HEK293T (cell line): Measurements from ENCODE around the gene GOLGA7B.

Source experiments
- CTCF ChIA-PET: fragments of 350-600 bp; formaldehyde crosslinking; extraction: SDS; loops from one replicate; lab custom pipeline; 2021; ENCODE audit warnings: antibody characterized with exemption, inconsistent platforms; lab: Yijun Ruan, JAX
- POLR2A ChIA-PET: fragments of 350-600 bp; formaldehyde crosslinking; extraction: SDS; loops from one replicate; lab custom pipeline; 2020; ENCODE audit warnings: antibody characterized with exemption, inconsistent platforms; lab: Yijun Ruan, JAX
- DNase-seq: peaks from one replicate; pipeline ENCODE4 v3.0.0; 2012; ENCODE audit warnings: mixed read lengths; ENCODE audit errors: extremely low spot score
- ARNT ChIP-seq: fragments of 450-650 bp; IDR thresholded peaks from 2 replicates; pipeline ENCODE4 v1.6.1; 2017; ENCODE audit warnings: mild to moderate bottlenecking
- BHLHE40 ChIP-seq: fragments of 450-650 bp; IDR thresholded peaks from 2 replicates; pipeline ENCODE4 v1.6.1; 2016; ENCODE audit warnings: mild to moderate bottlenecking, moderate library complexity, borderline replicate concordance
- CTBP1 ChIP-seq: fragments of 450-650 bp; IDR thresholded peaks from 2 replicates; pipeline ENCODE4 v1.6.1; 2016; ENCODE audit warnings: borderline replicate concordance
- ELF4 ChIP-seq: fragments of 450-650 bp; IDR thresholded peaks from 2 replicates; pipeline ENCODE4 v1.6.1; 2017; ENCODE audit warnings: antibody characterized with exemption
- FOXA1 ChIP-seq: fragments of 450-650 bp; IDR thresholded peaks from 2 replicates; pipeline ENCODE4 v1.6.1; 2016; ENCODE audit warnings: mild to moderate bottlenecking
- FOXK2 ChIP-seq: fragments of 450-650 bp; IDR thresholded peaks from 2 replicates; pipeline ENCODE4 v1.6.1; 2016; ENCODE audit warnings: mild to moderate bottlenecking
- FOXM1 ChIP-seq: fragments of 450-650 bp; IDR thresholded peaks from 2 replicates; pipeline ENCODE4 v1.6.1; 2017; ENCODE audit warnings: mild to moderate bottlenecking, borderline replicate concordance
- HDGF ChIP-seq: fragments of 450-650 bp; IDR thresholded peaks from 2 replicates; pipeline ENCODE4 v1.6.1; 2017; ENCODE audit warnings: antibody characterized with exemption, borderline replicate concordance
- L3MBTL2 ChIP-seq: fragments of 450-650 bp; conservative IDR thresholded peaks from 2 replicates; pipeline ENCODE4 v1.6.1; 2016; ENCODE audit warnings: mild to moderate bottlenecking
- LEF1 ChIP-seq: fragments of 450-650 bp; IDR thresholded peaks from 2 replicates; pipeline ENCODE4 v1.6.1; 2017; ENCODE audit warnings: mild to moderate bottlenecking, borderline replicate concordance
- NFRKB ChIP-seq: fragments of 450-650 bp; IDR thresholded peaks from 2 replicates; pipeline ENCODE4 v1.6.1; 2016; ENCODE audit warnings: mild to moderate bottlenecking, moderate library complexity
- PKNOX1 ChIP-seq: fragments of 450-650 bp; IDR thresholded peaks from 2 replicates; pipeline ENCODE4 v1.6.1; 2016
- SP1 ChIP-seq: fragments of 450-650 bp; IDR thresholded peaks from 2 replicates; pipeline ENCODE4 v1.6.1; 2017
- SUZ12 ChIP-seq: fragments of 450-650 bp; IDR thresholded peaks from 2 replicates; pipeline ENCODE4 v1.6.1; 2016; ENCODE audit warnings: mild to moderate bottlenecking
- TARDBP ChIP-seq: fragments of 450-650 bp; IDR thresholded peaks from 2 replicates; pipeline ENCODE4 v1.6.1; 2016
- ZNF384 ChIP-seq: fragments of 450-650 bp; IDR thresholded peaks from 2 replicates; pipeline ENCODE4 v1.6.1; 2016

Gene GOLGA7B

GRCh38 chr10:97903128-97904017 is 53.7 kb downstream of the GOLGA7B start:
- DNase-seq: no peak
- ChIA-PET CTCF (interaction anchor here (1.0 to 2.1 kb wide), 4 partner anchors 12 to 125 kb away, joined by 3 to 5 read pairs (median 4); no protein-coding TSS in a partner anchor), POLR2A (interaction anchor here (1.1 kb wide), 1 partner anchor 144 kb away, joined by 3 read pairs; no protein-coding TSS in a partner anchor)
- TF ChIP-seq ELF4: no peak
- TF ChIP-seq PKNOX1: no peak
- TF ChIP-seq FOXK2: no peak
- TF ChIP-seq HDGF: no peak
- no peak for TF ChIP-seq TARDBP
- TF ChIP-seq L3MBTL2: no peak
- no peak for TF ChIP-seq FOXM1
- no peak for TF ChIP-seq NFRKB
- no peak for TF ChIP-seq ARNT
- TF ChIP-seq SP1: no peak
- no peak for TF ChIP-seq LEF1
- TF ChIP-seq FOXA1: no peak
- TF ChIP-seq CTBP1: no peak
- TF ChIP-seq ZNF384: no peak
- no peak for TF ChIP-seq BHLHE40
- no peak for TF ChIP-seq SUZ12

- POLR2A ChIA-PET: interaction anchor here (1.1 kb wide), 1 partner anchor 144 kb away, joined by 3 read pairs; no protein-coding TSS in a partner anchor
- no peak for TF ChIP-seq FOXM1
- TF ChIP-seq ELF4: no peak
- TF ChIP-seq FOXK2: no peak
- no peak for TF ChIP-seq BHLHE40
- no peak for TF ChIP-seq LEF1
- no peak for TF ChIP-seq ARNT
- no peak for TF ChIP-seq ZNF384
- no peak for TF ChIP-seq SUZ12
- TF ChIP-seq SP1: no peak
- TF ChIP-seq TARDBP: no peak
- TF ChIP-seq FOXA1: no peak
- no peak for TF ChIP-seq PKNOX1
- no peak for TF ChIP-seq L3MBTL2
- TF ChIP-seq HDGF: no peak
- TF ChIP-seq CTBP1: no peak
- TF ChIP-seq NFRKB: no peak
- no peak for DNase-seq
- CTCF ChIA-PET: interaction anchor here (1.0 to 2.1 kb wide), 3 partner anchors 11 to 124 kb away, joined by 3 to 5 read pairs (median 5); no protein-coding TSS in a partner anchor
Measured at GRCh38 chr10:97904018-97904381, 54.4 kb downstream of the GOLGA7B start.

- POLR2A ChIA-PET: no interaction called here
- no peak for DNase-seq
- CTCF ChIA-PET: interaction anchor here (0.6 to 1.8 kb wide), 5 partner anchors 10 to 141 kb away, joined by 3 to 6 read pairs (median 4); no protein-coding TSS in a partner anchor
- TF ChIP-seq HDGF (no peak), FOXA1 (no peak), FOXM1 (no peak), CTBP1 (no peak)
Measured at GRCh38 chr10:97904576-97904975, 54.9 kb downstream of the GOLGA7B start.

- TF ChIP-seq LEF1 (no peak), PKNOX1 (no peak), FOXK2 (no peak), FOXM1 (no peak), BHLHE40 (no peak), ARNT (no peak), HDGF (no peak), SUZ12 (no peak), NFRKB (no peak)
- POLR2A ChIA-PET: no interaction called here
- CTCF ChIA-PET: interaction anchor here (0.6 to 1.8 kb wide), 3 partner anchors 35 to 123 kb away, joined by 3 to 5 read pairs (median 4); no protein-coding TSS in a partner anchor
- no peak for DNase-seq
Measured at GRCh38 chr10:97905276-97905675, 55.6 kb downstream of the GOLGA7B start.

- CTCF ChIA-PET: no interaction called here
- TF ChIP-seq PKNOX1 (no peak), FOXM1 (no peak), SUZ12 (no peak), L3MBTL2 (no peak), HDGF (no peak), LEF1 (no peak), ZNF384 (no peak), FOXA1 (no peak), ELF4 (no peak), BHLHE40 (no peak), CTBP1 (no peak), NFRKB (no peak), FOXK2 (no peak), TARDBP (no peak), SP1 (no peak), ARNT (no peak)
- DNase-seq: no peak
- POLR2A ChIA-PET: no interaction called here
Measured at GRCh38 chr10:97907211-97907610, 57.6 kb downstream of the GOLGA7B start.
